GM19240 (cell line): ENCODE measurements around the gene PCNX1.
"Not testable (repeated sequence)": the region's sequence is repeated elsewhere in the genome, so short reads cannot be mapped to it uniquely, and the experiment has no call there.

Source experiments
- DNase-seq: peaks from one replicate; pipeline ENCODE4 v3.0.0; 2011; ENCODE audit warnings: low spot score; ENCODE audit not compliant: insufficient read length

Gene PCNX1

DNA sequence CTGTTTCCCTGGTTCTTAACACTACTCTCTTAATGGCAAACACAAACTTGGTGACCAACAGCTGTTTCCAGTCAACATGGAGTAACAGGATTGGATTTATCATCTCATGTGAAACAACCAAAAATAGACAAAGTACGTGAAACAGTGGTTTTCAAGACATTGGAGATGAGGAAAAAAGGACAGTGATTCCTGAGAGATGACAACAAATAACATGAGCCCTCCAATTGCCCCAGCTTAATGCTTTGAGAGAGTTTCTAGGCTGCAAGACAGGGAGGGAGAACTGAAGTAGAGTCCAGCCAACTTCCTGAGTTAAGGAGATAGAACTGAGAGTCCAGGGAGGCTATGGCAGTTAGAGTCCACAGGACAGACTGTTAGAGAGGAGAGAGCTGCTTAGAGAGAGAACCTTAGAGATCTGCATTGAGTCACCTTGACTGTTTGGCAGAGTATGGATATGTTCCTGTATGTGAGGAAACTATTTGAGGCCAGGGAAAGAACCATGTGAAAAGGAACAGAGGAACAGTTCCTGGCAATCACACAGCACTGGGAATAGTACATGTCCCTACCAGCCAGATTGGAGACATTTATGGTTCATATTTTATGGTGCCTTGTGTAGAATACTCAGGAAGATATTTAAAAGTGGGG, 106.4 kb downstream of the PCNX1 start:
- DNase-seq: no peak

DNA sequence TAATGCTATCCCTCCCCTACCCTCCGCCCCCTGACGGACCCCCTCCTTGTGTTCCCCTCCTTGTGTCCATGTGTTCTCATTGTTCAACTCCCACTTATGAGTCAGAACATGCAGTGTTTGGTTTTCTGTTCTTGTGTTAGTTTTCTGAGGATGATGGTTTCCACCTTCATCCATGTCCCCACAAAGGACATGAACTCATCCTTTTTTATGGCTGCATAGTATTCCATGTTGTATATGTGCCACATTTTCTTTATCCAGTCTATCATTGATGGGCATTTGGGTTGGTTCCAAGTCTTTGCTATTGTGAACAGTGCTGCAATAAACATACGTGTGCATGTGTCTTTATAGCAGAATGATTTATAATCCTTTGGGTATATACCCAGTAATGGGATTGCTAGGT, 112.7 kb downstream of the PCNX1 start:
- DNase-seq: not testable (repeated sequence)

DNA sequence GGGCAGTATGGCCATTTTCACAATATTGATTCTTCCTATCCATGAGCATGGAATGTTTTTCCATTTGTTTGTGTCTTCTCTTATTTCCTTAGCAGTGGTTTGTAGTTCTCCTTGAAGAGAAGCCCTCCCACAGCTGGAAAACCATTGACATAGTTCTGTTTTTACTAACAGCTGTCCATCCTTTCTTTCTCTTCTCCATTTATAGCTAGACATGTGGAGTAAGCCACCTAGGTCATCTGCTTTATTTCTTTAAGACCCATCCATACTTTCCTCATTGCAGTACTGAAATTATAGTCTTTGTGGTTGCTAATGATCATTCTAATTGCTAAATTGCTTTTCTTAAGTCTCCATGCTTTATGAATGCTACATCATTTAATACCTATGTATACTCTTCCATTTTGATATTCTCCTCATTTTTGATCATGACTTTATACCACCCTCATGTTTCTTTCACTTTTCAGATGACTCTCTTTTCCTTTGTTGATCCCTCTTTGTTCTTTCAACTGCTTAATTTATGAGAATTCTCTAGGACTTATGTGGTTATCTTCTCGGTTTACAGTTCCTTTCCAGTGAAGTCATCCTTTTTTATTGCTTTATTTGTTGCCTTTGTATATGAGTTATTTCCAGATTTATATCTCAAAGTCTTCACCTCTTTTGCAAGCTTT, 114.2 kb downstream of the PCNX1 start:
- DNase-seq: no peak

DNA sequence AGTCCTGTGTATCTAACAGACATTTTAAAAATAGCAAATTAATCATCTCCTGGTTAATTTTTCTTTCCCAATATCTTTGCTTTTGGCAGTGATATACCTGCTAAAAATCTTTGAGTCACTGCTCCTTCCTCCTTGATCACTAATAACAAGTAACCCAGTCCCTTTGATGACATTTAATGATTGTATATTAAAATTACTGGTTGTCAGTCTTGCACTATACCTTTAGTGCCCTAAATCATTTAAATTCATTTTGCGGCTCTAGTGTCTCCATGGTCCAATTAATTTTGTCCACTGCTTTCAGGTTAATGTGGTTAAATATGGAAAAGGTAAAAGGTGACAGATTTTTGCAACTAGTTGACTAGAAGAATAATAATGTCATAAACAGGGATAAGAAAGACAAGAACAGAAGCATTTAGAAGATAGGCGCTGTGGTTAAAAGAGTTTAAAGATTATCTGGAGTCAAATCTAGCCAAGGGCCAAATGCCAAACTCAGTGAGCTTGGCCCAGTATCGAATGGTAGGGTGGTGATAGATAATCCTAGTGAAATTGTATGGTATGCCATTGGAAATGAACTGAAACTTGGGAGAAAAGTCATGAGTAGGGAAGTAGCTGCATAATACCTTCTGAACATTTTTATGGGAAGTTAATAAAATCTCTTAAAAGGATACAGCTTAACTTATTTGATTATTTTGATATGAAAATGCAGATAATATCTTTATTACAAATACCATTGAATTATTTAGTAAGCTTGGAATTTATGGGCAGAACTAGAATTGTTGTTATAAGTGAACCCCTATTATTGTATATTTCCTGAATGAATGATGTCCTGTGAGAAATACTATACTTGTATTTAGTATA, 115.0 kb downstream of the PCNX1 start:
- no peak for DNase-seq

DNA sequence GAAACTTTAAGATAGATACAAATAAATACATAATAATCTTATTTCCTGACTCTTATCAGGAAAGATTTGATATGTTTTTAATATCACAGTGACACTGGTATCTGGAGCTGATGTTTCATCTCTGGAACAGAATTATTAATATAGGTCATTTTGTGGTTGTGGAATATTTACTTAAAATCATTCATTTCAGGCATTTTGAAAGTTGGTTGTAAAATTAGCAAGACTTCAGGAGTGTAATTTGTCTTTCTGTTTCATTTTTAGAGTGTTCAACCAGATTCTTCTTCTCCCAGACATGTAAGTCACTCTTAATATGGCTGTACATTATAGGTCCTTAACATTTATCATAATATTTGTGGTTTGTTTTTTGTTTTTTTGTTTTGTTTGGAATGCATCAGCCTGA, 115.7 kb downstream of the PCNX1 start:
- DNase-seq: no peak

DNA sequence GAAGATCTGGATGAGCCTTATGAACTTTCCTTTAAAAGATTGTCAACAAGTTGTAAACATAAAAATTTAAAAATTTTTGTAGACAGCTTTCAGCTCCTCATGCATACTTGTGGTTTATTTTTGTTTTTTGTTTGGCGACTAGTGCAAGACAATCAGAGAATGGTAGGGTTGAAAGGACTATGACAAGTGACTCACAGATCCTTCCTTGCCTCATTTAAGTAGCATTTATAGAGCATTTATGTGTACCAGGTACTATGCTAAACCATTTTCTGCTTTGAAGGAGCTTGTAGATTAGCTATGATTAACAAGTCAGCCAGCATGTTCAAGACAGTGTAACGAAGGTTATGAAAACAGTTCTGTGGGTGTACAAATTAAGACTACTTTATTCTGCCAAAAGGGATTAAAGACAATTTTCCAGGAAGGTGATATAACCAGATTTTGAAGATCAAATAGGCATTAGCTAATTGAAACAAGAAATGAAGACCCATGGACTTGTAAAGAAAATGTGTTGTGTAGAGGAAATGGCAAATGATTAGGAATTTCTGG, 122.0 kb downstream of the PCNX1 start:
- DNase-seq: no peak

DNA sequence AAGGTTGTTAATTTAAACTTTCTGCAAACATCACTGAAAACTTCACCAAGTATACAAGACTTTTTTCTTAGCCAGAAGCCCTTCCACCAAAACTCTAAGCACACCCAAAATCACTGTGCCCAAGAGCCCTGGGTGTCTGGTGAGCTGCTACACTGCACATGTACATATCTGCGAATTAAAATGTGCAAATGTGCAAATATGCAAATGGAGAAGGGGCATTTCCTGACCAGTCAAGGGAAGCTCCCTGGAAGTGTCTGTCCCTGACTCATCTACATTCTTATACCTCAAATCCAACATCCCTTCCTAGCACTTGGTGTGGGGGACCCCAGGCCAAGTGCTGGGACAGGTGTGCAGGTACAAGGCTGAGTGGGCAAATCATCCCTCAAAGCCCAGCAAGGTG, 123.7 kb downstream of the PCNX1 start:
- DNase-seq: no peak

DNA sequence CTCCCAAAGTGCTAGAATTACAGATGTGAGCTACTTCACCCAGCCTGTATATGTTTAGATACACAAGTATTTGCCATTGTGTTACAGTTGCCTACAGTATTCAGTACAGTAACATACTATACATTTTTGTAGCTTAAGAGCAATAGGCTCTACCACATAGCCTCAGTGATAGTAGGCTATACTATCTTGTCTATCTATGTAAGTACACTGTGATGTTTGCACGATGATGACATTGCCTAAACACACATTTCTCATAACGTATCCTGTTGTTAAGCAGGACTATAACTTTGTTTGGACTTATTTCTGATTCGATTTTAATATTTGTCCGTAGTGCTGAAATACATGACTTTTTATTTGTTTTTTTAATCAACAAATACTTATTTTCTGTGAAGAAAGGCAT, 129.2 kb downstream of the PCNX1 start:
- DNase-seq: no peak

DNA sequence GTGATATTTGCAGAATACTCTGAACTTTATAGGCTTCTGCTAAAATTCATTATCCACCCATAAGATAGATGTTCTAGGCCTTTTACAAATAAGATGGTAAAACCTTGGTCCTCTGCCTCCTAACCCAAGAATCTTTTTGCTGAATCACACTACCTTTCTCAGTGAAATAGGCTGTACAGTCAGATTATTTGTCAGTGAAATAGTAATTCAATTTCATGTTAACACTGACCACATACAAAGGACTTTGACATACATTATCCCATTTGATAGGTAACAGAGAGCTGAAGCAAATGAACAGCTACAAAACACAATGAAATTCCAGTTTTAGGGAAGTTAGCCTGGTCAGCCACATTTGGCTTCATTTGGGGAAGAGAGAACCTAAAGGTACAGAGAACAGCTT, 141.1 kb downstream of the PCNX1 start:
- no peak for DNase-seq

DNA sequence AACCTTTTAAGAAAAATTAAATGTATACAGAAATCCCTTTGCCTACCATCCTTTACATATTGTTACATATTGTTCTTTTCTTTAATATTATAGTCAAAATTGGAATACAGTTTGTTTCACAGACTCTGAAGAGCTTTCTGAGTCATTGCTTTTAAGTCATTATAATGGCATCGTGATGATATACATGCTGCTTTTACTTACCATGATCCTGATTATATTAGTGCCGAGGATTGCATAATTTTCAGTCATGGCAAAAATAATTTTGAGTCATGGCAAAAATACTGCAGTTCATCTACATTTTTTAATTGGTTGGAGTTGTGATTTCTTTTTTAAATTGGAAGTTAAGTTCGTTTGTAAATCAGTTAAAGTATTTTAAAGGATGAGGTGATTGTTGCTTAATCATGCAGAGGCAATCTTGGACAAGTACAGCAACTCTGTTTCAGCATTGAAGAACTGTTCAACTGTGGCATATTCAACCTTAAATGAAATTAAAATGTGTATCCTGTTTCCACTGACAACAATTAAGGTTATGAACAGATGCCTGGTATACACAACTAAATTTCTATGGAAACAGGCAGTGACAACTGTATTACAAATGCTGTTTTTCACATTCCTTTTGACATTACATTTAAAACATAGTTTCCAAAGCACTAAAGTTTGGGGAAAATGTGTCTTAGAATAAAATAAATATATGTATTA, 142.3 kb downstream of the PCNX1 start:
- no peak for DNase-seq

DNA sequence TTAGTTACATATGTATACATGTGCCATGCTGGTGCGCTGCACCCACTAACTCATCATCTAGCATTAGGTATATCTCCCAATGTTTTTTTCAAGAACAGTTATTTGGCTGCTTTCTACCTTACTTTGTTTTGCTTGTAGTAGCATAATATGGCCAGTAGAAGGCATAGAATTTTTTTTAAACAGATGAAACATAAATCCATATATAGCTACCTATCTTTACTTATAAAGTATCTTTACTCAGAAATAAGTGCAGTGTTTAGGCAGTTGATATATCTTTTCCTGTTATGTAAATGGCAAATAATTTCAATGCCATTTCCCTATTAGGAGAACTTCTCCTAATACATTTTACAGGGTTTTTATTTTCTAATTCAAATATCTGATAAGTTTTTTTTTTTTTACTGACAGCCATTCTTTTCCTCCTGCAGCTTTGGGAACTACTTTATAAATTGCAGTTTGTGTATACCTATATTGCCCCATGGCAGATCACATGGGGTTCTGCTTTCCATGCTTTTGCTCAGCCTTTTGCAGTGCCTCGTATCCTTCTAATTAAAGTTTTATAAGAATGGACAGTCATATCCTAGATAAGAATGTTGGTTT, 143.1 kb downstream of the PCNX1 start:
- no peak for DNase-seq

DNA sequence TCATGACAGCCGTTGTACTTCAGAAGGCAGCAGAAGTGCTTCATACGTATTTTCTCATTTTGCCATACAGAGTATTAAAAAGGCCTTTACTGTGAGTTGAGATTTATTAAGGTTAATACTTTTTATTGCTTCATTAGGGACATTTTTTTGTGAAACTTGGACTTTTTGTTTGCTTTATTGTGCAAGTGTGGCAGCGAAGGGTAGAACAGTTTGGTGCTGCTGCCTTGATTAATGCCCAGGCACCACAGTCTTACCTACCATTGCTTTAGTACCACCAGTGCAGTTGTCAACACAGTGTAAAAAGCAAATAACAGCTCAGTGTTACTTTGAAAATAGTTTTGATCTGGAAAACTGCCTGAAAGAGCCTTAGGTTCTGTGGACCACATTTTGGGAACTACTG, 147.4 kb downstream of the PCNX1 start:
- no peak for DNase-seq

DNA sequence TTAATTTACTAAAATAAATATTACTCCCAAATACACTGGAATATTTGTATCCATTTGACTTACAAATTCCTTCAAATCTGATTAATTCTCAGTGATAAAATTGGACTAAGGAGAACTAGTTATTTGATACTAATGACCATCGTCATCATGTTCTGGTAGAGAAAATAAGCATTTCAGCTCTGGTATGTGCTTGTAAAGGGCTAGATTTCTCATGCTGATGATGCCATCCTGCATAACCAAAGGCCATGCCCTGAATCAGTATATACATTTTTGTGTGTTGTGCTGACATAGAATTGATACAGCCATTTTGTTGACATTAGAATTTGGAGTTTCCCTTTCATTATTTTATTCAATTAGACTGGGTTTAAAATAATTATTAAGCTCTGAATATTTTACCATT, 148.9 kb downstream of the PCNX1 start:
- no peak for DNase-seq

DNA sequence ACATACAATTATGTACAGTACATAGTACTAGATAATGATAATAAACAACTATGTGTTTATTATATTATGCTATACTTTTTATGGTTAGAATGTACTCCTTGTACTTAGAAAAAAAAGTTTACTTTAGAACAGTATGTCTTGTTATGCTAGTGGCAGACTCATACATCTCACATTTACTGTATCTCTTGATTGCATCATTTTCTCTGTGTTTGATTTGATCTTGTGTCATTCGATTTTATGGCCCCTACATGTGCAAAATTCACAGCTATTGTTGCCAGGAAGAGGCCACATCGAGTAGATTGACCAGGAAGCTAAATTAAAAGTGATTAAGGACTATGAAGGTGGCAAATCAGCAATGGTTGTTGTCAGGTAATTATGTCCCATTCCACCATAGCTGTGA, 153.0 kb downstream of the PCNX1 start:
- DNase-seq: no peak

DNA sequence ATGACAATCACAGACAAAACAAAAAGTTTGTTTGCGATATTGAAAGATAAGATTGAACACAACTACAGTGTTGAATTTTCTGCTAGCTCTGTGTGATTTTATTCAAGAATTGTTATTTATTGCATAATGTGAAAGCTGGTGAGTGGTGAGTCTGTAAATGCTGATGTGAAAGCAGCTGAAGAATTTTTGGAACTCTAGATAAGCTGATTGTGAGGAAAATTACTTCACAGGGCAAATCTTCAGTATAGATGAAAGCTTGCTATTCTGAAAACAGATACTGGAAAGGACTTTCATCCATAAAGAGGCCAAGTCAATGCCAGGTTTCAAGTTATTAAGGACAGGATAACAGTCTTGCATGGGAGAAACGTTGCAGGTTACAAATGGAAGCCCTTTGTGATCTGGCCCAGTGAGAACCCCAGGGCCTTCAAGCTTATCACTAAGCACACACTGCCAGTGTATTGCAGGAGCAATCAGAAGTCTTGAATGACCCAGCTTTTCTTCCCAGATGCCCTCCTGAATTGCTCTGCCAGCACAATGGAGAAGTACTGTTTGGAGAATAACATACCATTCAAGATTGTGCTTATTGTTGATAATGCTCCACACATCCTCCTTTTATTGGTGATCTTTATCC, 153.7 kb downstream of the PCNX1 start:
- no peak for DNase-seq

DNA sequence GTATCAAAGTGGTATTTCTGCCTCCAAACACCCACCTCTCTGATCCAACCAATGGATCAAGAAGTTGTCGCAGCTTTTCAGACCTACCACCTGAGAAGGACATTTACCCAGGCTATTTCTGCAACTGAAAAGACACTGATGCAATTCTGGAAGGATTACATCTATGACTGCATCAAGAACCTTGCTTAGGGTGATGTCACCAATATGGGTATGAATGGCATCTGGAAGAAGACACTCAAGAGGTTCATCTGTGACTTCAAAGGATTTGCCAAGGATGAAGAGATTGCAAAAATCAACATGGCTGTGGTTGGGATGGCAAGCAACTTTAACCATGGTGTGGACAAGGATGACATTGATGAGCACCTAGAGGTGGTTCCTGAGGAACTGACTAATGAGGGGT, 154.2 kb downstream of the PCNX1 start:
- no peak for DNase-seq

DNA sequence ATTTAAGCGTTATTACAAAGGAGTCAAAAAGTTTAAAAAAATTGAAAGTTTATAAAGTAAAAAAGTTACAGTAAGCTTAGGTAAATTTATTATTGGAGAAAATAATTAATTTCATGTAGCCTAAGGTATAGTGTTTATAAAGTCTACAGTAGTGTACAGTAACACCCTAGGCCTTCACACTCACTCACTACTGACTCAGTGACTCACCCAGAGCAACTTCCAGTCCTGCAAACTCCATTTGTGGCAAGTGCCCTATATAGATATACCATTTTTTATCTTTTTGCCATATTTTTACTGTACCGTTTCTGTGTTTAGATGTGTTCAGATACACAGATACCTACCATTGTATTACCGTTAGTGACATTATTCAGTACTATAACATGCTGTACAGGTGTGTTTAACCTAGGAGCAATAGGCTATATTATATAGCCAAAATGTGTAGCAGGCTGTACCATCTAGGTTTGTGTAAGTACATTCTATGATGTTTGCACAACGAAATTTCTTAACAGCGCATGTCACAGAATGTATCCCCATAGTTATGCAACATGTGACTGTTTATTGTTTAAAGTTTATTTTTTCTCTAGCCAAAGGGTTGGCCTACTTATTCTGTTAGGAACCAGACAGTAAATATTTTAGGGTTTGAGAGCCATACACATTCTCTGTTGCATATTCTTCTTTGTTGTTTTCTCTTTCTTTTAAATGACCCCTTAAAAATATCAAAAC, 155.5 kb downstream of the PCNX1 start:
- no peak for DNase-seq

DNA sequence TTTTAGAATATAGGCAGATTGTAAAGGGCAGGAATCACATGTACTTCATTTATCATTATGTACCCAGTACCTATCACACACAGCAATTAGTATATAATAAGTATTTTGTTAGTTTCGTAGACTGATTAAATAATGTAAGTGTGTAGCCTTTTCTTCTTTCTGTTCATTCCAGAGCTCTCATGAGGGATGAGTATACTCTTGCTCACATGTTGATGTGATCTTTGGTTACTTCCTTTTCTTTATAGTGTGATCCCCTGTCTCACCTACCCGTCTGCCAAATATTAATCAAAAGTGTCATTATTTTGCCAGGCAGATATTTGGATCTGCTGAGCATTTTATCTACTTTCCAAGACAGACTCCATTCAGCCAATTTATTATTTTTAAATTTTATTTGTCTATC, 156.1 kb downstream of the PCNX1 start:
- no peak for DNase-seq

DNA sequence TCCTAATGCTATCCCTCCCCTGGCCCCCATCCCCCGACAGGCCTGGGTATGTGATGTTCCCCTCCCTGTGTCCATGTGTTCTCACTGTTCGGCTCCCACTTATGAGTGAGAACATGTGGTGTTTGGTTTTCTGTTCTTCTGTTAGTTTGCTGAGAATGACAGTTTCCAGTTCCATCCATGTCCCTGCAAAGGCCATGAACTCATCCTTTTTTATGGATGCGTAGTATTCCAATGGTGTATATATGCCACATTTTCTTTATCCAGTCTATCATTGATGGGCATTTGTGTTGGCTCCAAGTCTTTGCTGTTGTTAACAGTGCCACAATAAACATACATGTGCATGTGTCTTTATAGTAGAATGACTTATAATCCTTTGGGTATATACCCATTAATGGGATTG, 157.5 kb downstream of the PCNX1 start:
- DNase-seq: not testable (repeated sequence)

DNA sequence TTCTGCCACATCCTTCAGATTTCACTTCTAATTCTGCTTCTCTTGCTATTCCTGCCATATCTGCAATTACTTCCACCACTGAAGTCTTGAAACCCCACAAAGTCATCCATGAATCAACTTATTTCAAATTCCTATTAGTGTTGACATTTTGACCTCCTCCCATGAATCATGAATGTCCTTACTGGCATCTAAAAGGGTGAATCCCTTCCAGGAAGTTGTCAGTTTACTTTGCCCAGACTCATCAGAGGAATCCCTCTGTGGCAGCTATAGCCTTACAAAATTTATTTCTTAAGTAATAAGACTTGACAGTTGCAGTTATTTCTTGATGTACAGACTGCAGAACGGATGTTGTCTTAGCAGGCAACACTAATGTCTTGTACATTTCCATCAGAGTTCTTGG, 162.9 kb downstream of the PCNX1 start:
- DNase-seq: no peak
